SU-DHL-6 (cell line): ENCODE results near the gene GMNC.
A peak's percentile ranks its signal among the peaks of the same experiment; 100 is the strongest.

ENCODE experiments used
- H2AFZ ChIP-seq: fragments of 200-600 bp; sonication (generic); 2 replicates; pipeline ENCODE4 v1.6.1; 2014; ENCODE audit warnings: low read depth, mild to moderate bottlenecking, moderate library complexity, mixed read lengths, antibody characterized with exemption, low read length; ENCODE audit not compliant: severe bottlenecking
- H3F3A ChIP-seq: fragments of 200-600 bp; shearing (Covaris generic); 2 replicates; pipeline ENCODE4 v1.6.0; 2016; ENCODE audit warnings: antibody characterized with exemption, mild to moderate bottlenecking; ENCODE audit not compliant: insufficient read depth
- H3K27ac ChIP-seq: fragments of 200-600 bp; sonication (generic); 2 replicates; pipeline ENCODE4 v1.5.1; 2016; ENCODE audit warnings: low read depth, mild to moderate bottlenecking, low read length, moderate library complexity, mixed read lengths
- H3K27me3 ChIP-seq: fragments of 200-600 bp; sonication (generic), shearing (Covaris generic); 2 replicates; pipeline ENCODE4 v1.6.0; 2014; ENCODE audit warnings: mild to moderate bottlenecking, low read length
- H3K36me3 ChIP-seq: fragments of 200-600 bp; sonication (generic); 2 replicates; pipeline ENCODE4 v1.6.1; 2014; ENCODE audit warnings: mild to moderate bottlenecking, low read length, mixed read lengths
- H3K4me2 ChIP-seq: fragments of 300-600, 200-600 bp; shearing (Covaris generic), sonication (generic); 2 replicates; pipeline ENCODE4 v1.6.0; 2014; ENCODE audit warnings: low read length, low read depth, mild to moderate bottlenecking; ENCODE audit not compliant: poor library complexity, severe bottlenecking
- H3K4me3 ChIP-seq: fragments of 200-600 bp; sonication (generic); 2 replicates; pipeline ENCODE4 v1.5.1; 2014; ENCODE audit warnings: antibody characterized with exemption, low read length, mild to moderate bottlenecking, mixed read lengths; ENCODE audit not compliant: insufficient read depth, poor library complexity, severe bottlenecking
- H3K79me2 ChIP-seq: fragments of 200-600 bp; sonication (generic); 2 replicates; pipeline ENCODE4 v1.6.1; 2014; ENCODE audit warnings: mild to moderate bottlenecking, low read length, moderate library complexity; ENCODE audit not compliant: insufficient read depth
- H3K9ac ChIP-seq: fragments of 200-600 bp; sonication (generic); 2 replicates; pipeline ENCODE4 v1.7.0; 2014; ENCODE audit warnings: mild to moderate bottlenecking, low read length
- H3K9me2 ChIP-seq: fragments of 200-600 bp; sonication (generic); replicated peaks from 2 replicates; pipeline ENCODE4 v1.6.1; 2014; ENCODE audit warnings: low read length; ENCODE audit not compliant: insufficient read depth
- H3K9me3 ChIP-seq: fragments of 200-600 bp; sonication (generic); 2 replicates; pipeline ENCODE4 v1.6.1; 2014; ENCODE audit warnings: low read length, mixed read lengths; ENCODE audit not compliant: insufficient read depth
- H4K20me1 ChIP-seq: fragments of 200-600 bp; sonication (generic); 2 replicates; pipeline ENCODE4 v1.6.1; 2014; ENCODE audit warnings: low read depth, mild to moderate bottlenecking, antibody characterized with exemption, low read length, moderate library complexity, mixed read lengths
- CTCF ChIP-seq: fragments of 200-600 bp; sonication (generic); IDR thresholded peaks from one replicate; pipeline ENCODE4 v1.5.1; 2017; ENCODE audit warnings: antibody characterized with exemption, mild to moderate bottlenecking, low read length, moderate library complexity; ENCODE audit not compliant: insufficient read depth, poor library complexity, severe bottlenecking
- EZH2phosphoT487 ChIP-seq: fragments of 200-600 bp; sonication (generic), shearing (Covaris generic); conservative IDR thresholded peaks from 2 replicates; pipeline ENCODE4 v1.6.1; 2018; ENCODE audit warnings: mild to moderate bottlenecking, antibody characterized with exemption, low read length, moderate library complexity, mixed read lengths

The GMNC gene

GRCh38 chr3:190886945-190887344 is 24.5 kb upstream of the GMNC start:
- H3K27me3 ChIP-seq, result no peaks in the 10 kb centered on the region
- no peak overlapping the region for H2AFZ ChIP-seq
- H3K9ac ChIP-seq, result no peak overlapping the region
- H4K20me1 ChIP-seq, result no peaks in the 10 kb centered on the region
- no peak overlapping the region for H3K4me3 ChIP-seq
- H3F3A ChIP-seq, result no peaks in the 10 kb centered on the region
- no peaks in the 10 kb centered on the region for H3K36me3 ChIP-seq
- no peak overlapping the region for H3K4me2 ChIP-seq
- TF ChIP-seq EZH2phosphoT487, result no peak
- TF ChIP-seq CTCF, result no peak
- H3K9me3 ChIP-seq, result no peaks in the 10 kb centered on the region
- no peaks in the 10 kb centered on the region for H3K9me2 ChIP-seq
- no peaks in the 10 kb centered on the region for H3K79me2 ChIP-seq
- H3K27ac ChIP-seq, result no peak overlapping the region

- no peak overlapping the region for H3K9ac ChIP-seq
- H3K36me3 ChIP-seq, result no peaks in the 10 kb centered on the region
- no peaks in the 10 kb centered on the region for H3K27me3 ChIP-seq
- H4K20me1 ChIP-seq, result peaks cover 3% of the 10 kb centered on the region; the same call in 1 of the 2 replicates
- H3K27ac ChIP-seq, result no peak overlapping the region
- no peaks in the 10 kb centered on the region for H3K9me3 ChIP-seq
- no peaks in the 10 kb centered on the region for H3K9me2 ChIP-seq
- H2AFZ ChIP-seq, result no peak overlapping the region
- TF ChIP-seq EZH2phosphoT487 (no peak), CTCF (peak; percentile 85)
- H3K4me3 ChIP-seq, result no peak overlapping the region
- no peaks in the 10 kb centered on the region for H3F3A ChIP-seq
- no peaks in the 10 kb centered on the region for H3K79me2 ChIP-seq
- H3K4me2 ChIP-seq, result no peak overlapping the region
These were observed 21.7 kb upstream of the GMNC start for GRCh38 chr3:190883973-190884832.

GRCh38 chr3:190883141-190883540 is 20.6 kb upstream of the GMNC start:
- Histone ChIP-seq H2AFZ (no peak overlapping the region), H3K27ac (no peak overlapping the region), H3K9me2 (no peaks in the 10 kb centered on the region), H3K79me2 (no peaks in the 10 kb centered on the region), H4K20me1 (peaks cover 3% of the 10 kb centered on the region; the same call in 1 of the 2 replicates), H3K36me3 (no peaks in the 10 kb centered on the region), H3F3A (no peaks in the 10 kb centered on the region), H3K9ac (no peak overlapping the region), H3K9me3 (no peaks in the 10 kb centered on the region), H3K4me2 (no peak overlapping the region), H3K27me3 (no peaks in the 10 kb centered on the region), H3K4me3 (no peak overlapping the region)
- TF ChIP-seq EZH2phosphoT487 (no peak), CTCF (no peak)
